DMS 273 (cell line): ENCODE measurements around the gene RPL35.

ENCODE experiments used
- DNase-seq: peaks from one replicate; lab custom pipeline; 2025; ENCODE audit not compliant: unreplicated experiment; lab: John Stamatoyannopoulos, UW

Gene RPL35

GRCh38 chr9:124861342-124862229, at the start of gene RPL35, which contains the start of gene ARPC5L:
Gene RPL35 (minus strand): TSS chr9:124861957. CDS start chr9:124861912, 45 bp downstream.
Gene ARPC5L (plus strand): TSS chr9:124862130. CDS start chr9:124869291, 7,161 bp downstream.
- DNase-seq, result peak; percentile 97

DNA sequence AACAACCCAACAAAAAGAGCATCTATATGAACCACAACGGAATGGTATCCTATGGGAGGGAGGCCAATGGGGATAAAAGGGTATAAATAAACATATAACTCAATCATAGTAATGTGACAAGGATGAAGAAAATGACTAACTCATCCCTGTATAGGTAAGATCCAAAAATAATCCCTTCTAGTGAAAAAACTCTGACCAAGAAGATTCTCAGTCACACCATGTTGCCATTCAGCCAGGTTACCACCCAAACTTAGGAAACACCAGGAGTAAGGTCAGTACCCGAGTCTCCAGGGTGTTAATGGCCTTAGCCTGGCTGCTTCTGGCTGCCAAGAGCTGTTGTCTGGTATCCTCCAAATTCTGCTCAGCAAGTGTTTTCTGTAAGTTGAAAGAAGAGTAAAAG, 46.3 kb upstream of the RPL35 start:
- no peak for DNase-seq

GRCh38 chr9:124906966-124907365, 45.2 kb upstream of the RPL35 start:
- no peak for DNase-seq

DNA sequence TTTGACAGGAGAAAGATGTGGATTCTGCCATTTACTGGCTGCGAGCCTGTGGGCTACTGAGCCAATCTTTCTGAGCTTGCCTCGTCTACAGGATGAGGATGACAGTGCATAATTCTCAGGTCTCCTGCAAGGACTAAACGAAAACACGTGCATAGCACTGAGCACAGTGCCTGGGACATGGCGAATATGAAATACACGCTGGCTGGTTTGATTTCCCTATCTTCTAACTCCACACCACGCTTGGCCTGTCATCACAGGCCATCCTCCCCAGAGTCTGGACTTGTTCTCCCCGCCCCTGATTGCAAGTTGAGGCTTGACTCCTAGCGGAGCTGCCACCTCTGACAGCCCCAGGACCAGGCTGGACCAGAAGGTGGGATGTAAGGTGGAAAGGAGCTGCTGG, 38.1 kb upstream of the RPL35 start:
- no peak for DNase-seq

DNA sequence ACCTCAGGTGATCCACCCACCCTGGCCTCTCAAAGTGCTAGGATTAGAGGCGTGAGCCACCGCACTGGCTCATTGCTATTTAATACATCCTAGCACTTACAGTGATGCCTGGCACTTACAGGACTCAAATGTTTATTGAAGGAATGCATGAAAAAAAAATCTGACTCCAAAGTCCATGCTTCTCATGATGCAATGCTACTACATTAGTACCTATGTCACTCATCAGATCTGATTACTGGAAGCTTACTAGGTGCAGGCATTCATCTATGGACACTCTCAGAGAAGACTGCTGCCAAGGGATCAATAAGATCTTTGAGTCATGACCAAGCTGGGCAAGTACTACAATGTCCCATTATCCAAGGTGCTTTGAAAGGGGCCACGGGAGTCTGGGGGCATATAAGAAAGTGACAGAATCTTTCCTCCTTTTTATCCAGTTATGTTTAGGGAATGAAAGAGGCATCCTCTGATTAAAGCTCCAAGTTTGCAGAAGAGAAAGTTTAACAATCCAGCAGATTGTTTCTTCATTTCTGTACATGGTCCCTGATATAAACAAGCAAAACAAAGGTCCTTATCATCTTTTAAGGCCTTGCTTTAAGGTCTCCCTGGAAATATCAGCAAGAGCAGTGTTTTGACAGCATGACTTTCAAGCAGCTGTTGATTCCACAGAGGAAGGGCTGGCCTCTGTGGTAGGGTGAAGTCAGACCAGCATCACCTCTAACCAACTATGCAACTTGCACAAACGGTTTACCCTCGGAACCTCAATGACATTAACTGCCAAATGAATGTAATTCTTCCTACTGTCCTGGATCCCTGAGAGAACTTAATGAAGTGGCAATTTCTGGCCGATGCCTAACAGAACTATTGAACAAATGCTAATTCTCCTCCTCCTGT, 36.1 kb upstream of the RPL35 start:
- no peak for DNase-seq

GRCh38 chr9:124894741-124895170, 33.0 kb upstream of the RPL35 start:
- DNase-seq, result peak; percentile 64

- DNase-seq, result no peak
These were observed 32.4 kb upstream of the RPL35 start for GRCh38 chr9:124894035-124894740.

DNA sequence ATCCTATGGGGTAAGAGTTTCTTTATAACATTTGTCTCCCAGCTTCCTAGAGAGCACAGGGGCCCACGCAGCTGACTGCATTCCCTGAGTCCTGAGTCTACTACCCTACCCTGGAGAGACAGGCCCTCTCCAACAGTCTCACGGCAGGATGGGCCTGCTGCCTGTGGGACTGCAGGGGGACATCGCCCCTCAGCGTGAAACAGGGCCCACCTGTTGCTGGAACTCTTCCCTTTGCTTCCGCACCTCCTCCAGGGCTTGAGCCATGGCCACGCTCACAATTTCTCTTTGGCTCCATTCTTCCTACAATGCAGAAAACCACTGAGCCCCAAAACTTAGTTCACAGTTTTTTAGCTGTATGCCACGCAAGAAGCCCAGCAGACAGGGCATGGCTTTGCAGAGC, 28.4 kb upstream of the RPL35 start:
- no peak for DNase-seq

DNA sequence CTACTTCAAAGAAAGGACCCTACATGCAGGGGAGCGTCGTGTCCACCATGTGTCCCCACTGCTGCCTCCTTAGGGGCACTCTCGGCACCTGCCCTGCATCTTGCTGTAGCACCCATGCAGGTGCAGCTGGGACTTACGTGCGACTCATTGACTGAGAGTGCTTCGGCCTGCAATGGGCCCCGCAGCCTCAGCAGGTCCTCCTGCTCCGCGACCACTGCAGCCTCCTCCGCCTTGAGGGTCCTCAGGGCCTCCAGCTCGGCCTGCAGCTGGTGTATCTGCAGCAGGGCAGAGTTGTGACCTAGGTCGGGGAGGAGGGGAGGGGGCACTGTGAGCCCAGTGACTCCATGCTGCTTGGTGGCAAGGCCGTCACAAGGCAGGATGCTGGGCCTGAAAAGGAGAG, 27.2 kb upstream of the RPL35 start:
- no peak for DNase-seq

DNA sequence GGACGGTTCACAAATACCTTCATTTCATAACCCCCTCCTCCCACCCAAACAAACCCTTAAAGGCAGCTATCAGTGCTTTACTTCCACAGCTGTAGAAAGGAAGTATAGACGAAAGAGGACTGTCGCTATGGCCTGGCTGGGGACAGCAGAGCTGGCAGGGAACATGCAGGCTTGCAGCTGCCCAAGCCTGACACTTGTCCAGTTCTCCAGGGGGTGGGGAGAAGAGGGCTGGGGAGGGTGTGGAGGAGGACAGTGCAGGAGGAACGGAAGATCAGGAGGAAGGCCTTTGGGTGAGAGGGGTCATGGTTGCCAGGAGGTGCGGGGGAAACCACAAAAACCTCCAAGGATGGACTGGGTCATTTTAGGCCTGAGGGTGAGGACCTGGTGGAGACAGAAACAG, 26.1 kb upstream of the RPL35 start:
- DNase-seq, result no peak

- DNase-seq, result no peak
These were observed 25.2 kb upstream of the RPL35 start for GRCh38 chr9:124886866-124887492.

GRCh38 chr9:124886461-124886860, 24.7 kb upstream of the RPL35 start:
- no peak for DNase-seq

GRCh38 chr9:124885551-124885950, 23.8 kb upstream of the RPL35 start:
- DNase-seq, result no peak

- DNase-seq, result no peak
These were observed 22.6 kb upstream of the RPL35 start for GRCh38 chr9:124884376-124884775.

DNA sequence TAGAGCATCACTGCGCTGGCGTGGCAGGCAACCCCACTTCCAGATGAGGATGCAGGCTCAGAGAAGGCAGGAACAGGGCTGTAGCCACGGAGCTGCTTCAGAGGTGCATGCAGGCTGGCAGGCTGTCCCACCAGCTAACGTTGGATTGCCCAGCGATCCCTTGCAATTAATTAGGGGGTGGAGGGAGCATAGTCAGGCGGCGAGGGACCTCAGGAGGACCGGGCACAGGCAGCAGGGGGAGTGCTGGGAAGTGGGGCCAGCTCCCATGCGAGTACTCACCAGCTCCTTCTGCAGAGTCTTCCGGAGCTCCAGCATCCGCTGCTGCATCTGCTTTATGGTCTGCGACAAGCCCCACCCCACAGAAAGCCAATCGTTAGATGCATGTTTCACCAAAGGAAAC, 20.5 kb upstream of the RPL35 start:
- no peak for DNase-seq

GRCh38 chr9:124881138-124881743, 19.5 kb upstream of the RPL35 start:
- DNase-seq, result no peak

GRCh38 chr9:124880501-124880900, 18.7 kb upstream of the RPL35 start:
- no peak for DNase-seq

DNA sequence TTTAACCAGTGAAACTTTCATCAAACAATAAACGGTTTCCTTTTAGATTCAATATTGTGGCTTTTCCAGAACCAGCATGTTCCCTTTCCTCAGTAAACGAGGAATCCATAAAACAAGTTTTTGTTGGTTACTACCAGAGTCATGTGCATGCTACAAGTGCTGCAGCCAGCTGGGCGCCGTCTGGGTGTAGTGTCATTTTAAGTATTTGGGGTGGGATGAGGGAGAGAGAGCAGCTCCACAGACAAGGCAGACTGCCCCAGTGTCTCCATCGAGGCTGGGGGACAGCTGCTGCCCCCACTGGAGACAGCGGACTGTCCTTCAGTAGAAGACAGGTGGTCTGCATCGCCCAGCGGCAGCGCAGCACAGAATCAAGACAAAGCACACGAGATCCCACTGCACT, 17.5 kb upstream of the RPL35 start:
- no peak for DNase-seq

GRCh38 chr9:124878518-124878917, 16.8 kb upstream of the RPL35 start:
- DNase-seq, result no peak

DNA sequence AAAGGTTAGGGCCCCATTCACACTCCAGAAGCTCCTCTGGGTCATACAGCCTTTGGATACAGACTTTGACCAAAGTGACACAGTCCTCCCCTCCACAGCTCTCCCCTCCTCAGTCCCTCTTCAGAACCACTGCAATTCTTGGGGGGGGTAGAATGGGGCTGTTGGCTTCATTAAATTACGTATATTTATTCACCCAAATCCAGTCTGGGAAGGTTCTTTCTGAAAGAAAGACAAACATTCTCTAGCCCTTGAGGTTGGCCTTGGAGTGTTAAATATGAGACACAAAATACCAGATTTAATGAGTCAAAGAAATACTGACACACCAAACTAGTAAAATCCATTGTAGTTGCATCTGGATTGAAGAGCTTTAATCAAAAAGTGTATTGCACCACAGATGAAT, 16.3 kb upstream of the RPL35 start:
- DNase-seq, result no peak
